ENCODE measurements around the gene DCTN4.
"Not testable (repeated sequence)": the region's sequence is repeated elsewhere in the genome, so short reads cannot be mapped to it uniquely, and the experiment has no call there.

DCTN4 gene

DNA sequence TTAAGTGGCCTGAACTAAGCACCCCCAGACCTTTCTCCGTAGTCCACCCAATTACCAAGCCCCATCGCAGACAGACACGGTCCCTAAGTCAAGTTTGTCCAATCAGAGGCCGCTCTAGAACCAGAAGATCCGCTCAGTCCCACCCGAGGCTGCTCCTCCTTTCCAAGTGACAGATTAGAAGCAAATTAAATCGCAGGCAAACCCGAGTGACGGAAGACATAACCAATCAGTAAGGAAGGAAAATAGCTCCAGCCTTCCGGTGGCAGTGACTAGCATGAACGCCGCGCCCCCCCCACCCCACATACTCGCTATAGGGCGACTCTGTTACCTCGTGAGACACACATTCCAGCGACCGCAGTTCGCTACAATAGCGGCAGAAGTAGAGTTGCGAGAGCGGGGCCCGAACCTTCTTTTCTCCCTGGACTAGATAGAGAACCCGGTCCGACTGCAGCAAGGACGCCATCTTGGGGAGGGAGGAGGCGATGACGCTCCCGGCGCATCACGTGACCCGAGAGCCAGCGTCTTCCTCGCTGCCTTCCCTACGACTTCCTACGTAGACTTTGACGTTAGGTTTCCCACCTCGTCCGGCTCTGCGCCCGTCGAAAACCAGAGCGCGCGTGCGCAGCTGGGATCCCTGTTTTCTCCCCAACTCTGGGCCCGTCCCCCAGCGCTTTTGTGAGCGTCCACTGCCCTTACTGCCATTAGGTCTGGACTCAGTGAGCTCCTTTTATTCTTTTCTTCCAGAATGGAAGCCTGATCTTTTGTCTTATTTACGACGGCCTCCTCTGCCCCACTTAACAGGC lies at the start of gene DCTN4:
Gene DCTN4, minus strand, starts transcription at position 487 of the 803 bp plus-strand sequence. Its CDS starts 24 bp downstream, at position 463.
- peak; percentile 99 for DNase-seq (ENCODE audit: low read depth)
- peak within 1 kb of the TSS; percentile 81 for H3K4me3 ChIP-seq (ENCODE audit: control insufficient read depth, low read depth, low read length)
- TF ChIP-seq, protein P1, sequence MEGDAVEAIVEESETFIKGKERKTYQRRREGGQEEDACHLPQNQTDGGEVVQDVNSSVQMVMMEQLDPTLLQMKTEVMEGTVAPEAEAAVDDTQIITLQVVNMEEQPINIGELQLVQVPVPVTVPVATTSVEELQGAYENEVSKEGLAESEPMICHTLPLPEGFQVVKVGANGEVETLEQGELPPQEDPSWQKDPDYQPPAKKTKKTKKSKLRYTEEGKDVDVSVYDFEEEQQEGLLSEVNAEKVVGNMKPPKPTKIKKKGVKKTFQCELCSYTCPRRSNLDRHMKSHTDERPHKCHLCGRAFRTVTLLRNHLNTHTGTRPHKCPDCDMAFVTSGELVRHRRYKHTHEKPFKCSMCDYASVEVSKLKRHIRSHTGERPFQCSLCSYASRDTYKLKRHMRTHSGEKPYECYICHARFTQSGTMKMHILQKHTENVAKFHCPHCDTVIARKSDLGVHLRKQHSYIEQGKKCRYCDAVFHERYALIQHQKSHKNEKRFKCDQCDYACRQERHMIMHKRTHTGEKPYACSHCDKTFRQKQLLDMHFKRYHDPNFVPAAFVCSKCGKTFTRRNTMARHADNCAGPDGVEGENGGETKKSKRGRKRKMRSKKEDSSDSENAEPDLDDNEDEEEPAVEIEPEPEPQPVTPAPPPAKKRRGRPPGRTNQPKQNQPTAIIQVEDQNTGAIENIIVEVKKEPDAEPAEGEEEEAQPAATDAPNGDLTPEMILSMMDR (IDR thresholded peaks at IDR 0.05; ENCODE audit: control insufficient read depth, insufficient read depth, low read depth, low read length, missing control alignments): no peak

DNA sequence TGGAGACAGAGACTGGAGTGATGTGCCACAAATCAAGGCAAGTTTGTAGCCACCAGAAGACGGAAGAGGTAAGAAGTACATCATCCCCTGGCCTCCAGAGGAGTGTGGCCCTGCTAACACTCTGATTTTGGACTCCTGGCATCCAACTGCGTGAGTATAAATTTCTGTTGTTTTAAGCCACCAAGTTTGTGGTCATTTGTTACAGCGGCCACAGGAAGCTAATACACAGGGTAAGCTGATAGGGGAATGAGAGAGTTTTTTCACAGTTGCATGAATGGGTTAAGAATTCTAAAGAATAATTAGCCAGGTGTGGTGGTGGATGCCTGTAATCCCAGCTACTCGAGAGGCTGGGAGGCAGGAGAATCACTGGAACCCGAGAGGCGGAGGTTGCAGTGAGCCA lies 45.6 kb upstream of the DCTN4 start:
- no peak overlapping the region for H3K4me3 ChIP-seq (ENCODE audit: control insufficient read depth, low read depth, low read length)
- TF ChIP-seq, protein P1 (IDR thresholded peaks at IDR 0.05; ENCODE audit: control insufficient read depth, insufficient read depth, low read depth, low read length, missing control alignments): no peak
- no peak for DNase-seq (ENCODE audit: low read depth)

DNA sequence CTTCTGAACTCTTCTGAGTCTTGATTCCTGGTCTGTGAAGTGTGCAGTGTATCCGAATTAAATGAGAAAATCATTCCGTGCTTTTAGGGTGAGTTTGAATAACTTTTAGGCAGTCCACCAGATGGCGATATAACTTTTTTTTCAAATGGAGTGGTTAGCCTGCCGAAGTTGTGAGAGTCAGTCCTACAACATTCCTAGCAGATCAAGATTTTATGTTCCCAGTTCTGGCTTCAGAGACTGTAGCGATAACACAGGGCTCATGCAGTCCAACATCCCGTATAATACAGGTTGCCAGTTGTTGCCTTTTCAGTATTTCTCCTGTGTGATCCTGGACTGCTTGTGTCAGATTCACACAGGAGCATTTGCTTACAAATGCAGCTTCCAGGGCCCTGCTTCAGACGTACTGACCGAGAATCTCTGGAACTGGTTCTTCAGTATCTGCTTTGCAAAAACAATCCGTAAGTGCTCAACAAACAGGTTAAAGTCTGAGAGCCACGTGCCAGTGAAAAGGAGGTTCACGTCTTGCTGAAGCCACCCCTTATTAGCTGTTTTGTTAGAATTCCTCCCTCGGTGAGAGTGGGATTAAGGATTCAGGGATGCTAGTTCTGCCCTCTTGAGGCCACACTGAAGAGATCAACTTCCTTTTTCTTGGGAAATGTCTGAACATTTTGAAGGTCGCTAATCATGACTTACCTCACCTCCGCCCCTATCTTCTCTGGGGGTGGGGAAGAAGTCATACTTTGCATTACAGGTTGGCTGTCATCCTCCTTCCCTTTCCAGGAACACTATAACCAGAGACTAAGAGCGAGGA lies 42.5 kb upstream of the DCTN4 start:
- H3K4me3 ChIP-seq (ENCODE audit: control insufficient read depth, low read depth, low read length): peak overlapping the region; percentile 12
- no peak for DNase-seq (ENCODE audit: low read depth)
- TF ChIP-seq, protein P1 (IDR thresholded peaks at IDR 0.05; ENCODE audit: control insufficient read depth, insufficient read depth, low read depth, low read length, missing control alignments): peak; percentile 49

DNA sequence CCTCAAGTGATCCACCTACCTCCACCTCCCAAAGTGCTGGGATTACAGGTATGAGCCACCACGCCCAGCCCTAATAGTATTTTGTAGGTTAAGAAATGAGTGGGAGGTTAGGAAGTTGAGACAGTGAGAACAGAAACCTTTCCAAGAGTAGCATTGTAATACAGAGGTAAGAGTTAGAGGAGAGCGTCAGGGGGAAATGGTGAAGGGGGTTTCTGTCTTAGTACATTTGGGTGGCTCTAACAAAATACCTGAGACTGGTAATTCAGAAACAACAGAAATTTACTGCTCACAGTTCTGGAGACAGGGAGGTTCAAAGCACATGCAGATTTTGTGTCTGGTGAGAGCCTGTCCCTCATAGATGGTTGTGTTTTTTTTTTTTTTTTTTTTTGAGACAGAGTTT lies 38.6 kb upstream of the DCTN4 start:
- no peak for DNase-seq (ENCODE audit: low read depth)
- TF ChIP-seq, protein P1 (IDR thresholded peaks at IDR 0.05; ENCODE audit: control insufficient read depth, insufficient read depth, low read depth, low read length, missing control alignments): no peak
- no peak overlapping the region for H3K4me3 ChIP-seq (ENCODE audit: control insufficient read depth, low read depth, low read length)

DNA sequence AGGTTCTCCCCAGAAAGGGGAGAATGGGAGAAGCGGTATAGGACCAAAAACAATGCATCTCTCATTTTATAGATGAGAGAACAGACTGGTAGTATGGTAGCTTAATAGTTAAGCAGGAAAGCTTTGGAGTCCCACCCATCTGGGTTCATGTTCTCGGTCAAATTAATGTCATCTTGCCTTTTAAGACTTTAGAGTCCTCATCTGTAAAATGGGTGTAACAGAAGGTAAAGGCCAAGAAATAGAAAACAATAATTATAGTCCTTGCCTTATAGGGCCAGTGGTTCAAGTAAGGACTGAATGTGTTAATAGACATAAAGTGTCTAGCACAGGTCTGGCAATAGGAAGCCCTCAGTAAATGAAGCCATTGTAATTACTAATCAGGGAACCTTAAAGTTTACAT lies 36.1 kb upstream of the DCTN4 start:
- H3K4me3 ChIP-seq (ENCODE audit: control insufficient read depth, low read depth, low read length): no peak overlapping the region
- no peak for DNase-seq (ENCODE audit: low read depth)
- TF ChIP-seq, protein P1 (IDR thresholded peaks at IDR 0.05; ENCODE audit: control insufficient read depth, insufficient read depth, low read depth, low read length, missing control alignments): no peak

DNA sequence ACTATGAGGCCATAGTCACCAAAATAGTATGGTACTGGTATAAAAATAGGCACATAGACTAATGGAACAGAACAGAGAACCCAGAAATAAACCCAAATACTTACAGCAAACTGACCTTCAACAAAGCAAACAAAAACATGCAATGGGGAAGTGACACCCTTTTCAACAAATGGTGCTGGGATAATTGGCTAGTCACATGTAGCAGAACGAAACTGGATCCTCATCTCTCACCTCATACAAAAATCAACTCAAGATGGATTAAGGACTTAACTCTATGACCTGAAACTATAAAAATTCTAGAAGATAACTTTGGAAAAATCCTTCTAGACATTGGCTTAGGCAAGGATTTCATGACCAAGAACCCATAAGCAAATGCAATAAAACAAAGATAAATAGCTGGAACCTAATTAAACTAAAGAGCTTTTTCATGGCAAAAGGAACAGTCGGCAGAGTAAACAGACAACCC lies 34.6 kb upstream of the DCTN4 start:
- DNase-seq (ENCODE audit: low read depth); H3K4me3 ChIP-seq (ENCODE audit: control insufficient read depth, low read depth, low read length): not testable (repeated sequence)

DNA sequence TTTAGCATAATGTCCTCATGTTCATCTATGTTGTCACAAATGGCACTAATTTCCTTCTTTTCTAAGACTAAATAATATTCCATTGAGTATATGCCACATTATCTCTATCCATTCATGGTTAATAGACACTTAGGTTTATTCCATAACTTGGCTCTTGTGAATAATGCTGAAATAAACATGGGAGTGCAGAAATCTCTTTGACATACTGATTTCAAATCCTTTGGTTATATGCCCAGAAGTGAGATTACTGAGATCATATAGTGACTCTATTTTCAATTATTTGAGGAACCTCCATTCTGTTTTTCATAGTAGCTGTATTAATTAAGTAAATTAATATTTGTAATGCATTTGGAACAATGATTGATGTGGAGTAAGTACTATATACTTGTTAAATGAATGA lies 32.7 kb upstream of the DCTN4 start:
- H3K4me3 ChIP-seq (ENCODE audit: control insufficient read depth, low read depth, low read length): no peak overlapping the region
- TF ChIP-seq, protein P1 (IDR thresholded peaks at IDR 0.05; ENCODE audit: control insufficient read depth, insufficient read depth, low read depth, low read length, missing control alignments): no peak
- no peak for DNase-seq (ENCODE audit: low read depth)
